ENCODE data around the gene CD300LF.

CD300LF gene

GRCh38 chr17:74682471-74683190 lies 30.1 kb downstream of the CD300LF start:
- no peak for DNase-seq

DNA sequence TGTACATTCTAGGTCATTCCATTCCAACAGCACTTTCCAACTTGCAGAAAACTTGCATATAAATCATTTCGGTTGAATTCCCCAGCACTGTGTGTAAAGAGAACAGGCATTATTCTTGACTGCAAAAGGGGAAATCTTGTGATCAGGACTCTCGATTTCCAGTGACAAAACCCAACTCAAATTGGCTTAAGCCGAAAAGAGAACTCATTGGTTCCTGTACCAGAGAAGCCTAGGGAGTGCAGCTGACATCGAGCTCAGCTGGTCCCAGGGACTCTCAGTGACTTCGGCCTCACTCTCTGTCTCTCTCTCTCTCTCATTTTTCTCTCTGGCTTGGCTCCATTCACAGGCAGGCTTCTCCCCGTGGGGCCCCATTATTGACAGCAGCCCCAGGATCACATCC lies 30.7 kb downstream of the CD300LF start:
- DNase-seq = no peak

DNA sequence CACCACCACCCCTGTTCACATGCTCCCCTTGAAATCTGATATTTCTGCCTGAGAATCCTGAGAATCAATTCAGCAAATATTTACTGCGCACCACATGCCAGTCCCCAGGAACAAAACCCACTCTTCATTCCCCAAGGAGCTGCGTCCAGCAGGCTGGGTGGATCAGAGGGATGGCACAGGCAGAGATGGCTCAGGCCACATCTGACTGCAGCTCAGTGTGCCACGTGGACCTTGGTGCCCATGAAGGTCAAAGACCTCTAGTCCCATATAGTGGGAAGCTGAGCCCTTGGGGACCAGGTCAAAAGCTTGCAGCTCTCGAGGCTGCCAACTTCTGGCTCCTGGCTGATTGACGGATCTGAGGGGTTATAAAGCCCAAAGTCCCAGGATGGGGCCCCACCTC lies 31.8 kb downstream of the CD300LF start:
- no peak for DNase-seq

- DNase-seq = no peak
Observed at GRCh38 chr17:74680213-74680612, 32.5 kb downstream of the CD300LF start.

GRCh38 chr17:74679374-74679773 lies 33.3 kb downstream of the CD300LF start:
- no peak for DNase-seq

DNA sequence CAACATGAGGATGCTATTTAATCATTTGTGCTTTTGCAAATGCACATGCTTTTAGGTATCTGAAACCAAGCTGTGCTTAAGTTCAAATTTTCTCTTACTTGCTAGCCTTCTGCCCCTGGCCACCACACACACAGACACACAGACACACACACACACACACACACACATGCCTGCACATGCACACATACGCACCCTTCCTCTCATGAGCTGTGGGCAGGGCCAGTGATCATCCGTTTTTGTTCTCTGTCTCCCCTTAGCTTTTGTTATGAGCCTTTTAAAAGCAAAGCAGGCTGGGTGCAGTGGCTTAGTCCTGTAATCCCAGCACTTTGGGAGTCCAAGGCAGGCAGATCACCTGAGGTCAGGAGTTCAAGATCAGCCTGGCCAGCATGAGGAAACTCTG lies 34.2 kb downstream of the CD300LF start:
- no peak for DNase-seq

- DNase-seq = peak; percentile 52 to 83 (median 53)
Observed at GRCh38 chr17:74677558-74678466, 34.9 kb downstream of the CD300LF start.

DNA sequence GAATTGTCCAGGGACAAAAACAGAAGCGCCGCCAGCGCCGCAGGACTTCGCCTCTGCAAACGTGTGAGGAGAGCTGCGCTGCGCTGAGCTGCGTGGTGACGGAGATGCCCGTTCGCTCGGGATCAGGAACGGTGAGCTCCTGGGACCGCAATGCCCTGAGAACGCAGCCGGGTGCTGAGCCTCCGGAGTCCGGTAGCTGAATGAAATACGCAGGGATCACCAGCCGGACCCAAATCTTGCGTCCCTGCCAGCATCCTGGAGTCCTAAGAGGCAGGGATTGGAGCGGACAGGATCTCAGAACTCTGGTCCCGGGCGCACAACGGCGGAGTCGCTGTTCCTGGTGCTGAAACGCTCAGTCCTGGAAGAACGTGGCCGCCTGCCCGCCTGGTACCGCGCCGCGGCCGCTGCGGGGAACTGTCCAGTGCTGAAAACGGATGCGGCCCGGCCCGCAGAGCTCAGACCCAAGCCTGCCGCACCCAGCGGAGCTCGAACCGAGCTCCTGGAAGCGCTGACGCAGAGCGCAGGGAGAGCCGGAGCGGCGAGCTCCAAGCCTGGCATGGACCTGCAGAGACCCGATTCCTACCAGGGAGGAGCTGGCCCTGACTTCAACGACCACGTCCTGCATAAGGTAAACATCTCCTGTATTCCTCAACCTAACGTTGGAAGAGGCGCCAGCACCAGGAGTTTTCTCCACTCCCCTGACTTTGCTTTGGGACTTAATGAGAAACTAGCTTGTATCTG lies 41.5 kb downstream of the CD300LF start:
- no peak for DNase-seq

GRCh38 chr17:74670329-74670728 lies 42.4 kb downstream of the CD300LF start:
- no peak for DNase-seq

GRCh38 chr17:74663561-74663960 lies 49.2 kb downstream of the CD300LF start:
- peak in 1 of 3 experiments; percentile 3 for DNase-seq

- DNase-seq = no peak
Observed at GRCh38 chr17:74659889-74660288, 52.8 kb downstream of the CD300LF start.

GRCh38 chr17:74658620-74659019 lies 54.1 kb downstream of the CD300LF start:
- no peak for DNase-seq

DNA sequence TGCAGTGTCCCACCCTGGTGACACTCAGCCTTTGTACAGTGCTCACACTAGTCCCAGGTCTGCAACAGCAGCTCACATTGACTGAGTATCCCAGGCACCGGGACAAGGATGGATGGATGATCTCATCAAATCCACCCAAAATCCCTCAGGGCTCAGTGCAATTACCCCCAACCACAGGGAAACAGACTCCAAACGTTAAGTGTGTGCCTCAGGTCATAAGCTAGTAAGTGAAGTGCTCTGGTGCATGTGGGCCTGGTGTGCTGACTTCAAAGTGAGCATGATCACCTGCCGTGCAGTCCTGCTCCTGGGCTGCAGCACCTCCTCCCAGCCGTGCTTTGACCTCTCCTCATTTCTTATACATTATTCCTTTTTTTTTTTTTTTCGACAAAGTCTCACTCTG lies 58.0 kb downstream of the CD300LF start:
- peak in 2 of 3 experiments; percentile 10 to 51 for DNase-seq

GRCh38 chr17:74652020-74652419 lies 60.7 kb downstream of the CD300LF start:
- no peak for DNase-seq

DNA sequence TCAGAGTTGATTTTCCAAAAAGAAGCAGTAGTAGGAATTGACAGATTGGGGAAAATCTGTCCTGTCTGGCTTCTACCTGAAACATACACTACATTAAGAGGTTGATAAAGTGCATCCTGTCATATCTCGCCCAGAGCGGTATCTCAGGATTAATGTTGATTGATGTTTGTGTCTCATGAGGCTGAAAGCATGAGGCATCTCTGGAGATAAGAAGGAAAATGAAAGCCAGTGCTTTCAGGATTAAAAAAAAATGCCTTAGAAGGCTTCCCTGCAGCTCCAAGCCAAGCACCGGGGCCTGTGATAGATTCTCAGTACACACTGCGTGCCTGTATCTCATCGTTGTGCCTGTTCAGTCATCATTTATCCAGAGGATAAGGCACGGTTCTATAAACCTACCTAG lies 62.8 kb downstream of the CD300LF start:
- DNase-seq = no peak

DNA sequence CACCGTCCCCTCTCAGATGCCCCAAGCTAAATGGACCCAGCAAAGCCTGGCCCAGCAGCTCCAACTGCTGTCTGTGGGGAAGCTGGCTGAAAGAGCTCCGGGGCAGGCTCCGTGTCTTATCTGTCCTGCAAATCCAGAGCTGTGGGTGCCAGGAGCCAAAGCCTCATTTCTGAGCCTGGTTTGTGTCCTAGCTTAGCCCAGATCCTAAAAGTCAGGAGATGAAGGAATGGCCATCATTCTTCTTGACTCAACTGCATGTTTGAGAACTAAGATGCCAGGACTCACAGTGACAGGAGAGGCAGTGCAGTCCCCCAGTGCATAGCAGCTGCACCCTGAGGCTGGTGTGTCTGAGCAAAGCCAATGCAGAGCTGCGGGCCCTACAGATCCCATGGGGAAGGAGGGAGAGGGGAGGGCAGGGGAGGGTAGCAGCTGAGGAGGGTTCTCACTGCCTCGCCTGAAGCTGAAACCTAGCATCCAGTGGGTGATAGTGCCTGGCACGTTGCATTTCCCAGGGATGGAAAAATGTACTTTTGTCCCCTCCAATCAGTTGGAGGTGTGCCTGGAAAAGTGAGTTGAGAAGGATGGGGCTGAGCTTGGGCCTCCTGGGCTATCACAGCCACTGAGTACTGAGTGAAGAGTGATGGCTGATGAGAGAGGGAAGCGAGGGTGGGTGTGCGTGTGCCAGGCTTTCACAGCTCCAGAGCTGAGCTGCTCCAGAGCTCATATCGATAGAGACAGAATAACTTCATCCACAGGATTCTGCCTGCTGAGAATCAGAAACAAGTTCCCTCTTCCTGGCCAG lies 64.7 kb downstream of the CD300LF start:
- DNase-seq = no peak

GRCh38 chr17:74646231-74646630 lies 66.5 kb downstream of the CD300LF start:
- peak in 2 of 3 experiments; percentile 18 to 41 for DNase-seq

- no peak for DNase-seq
Observed at GRCh38 chr17:74645010-74645409, 67.7 kb downstream of the CD300LF start.

- no peak for DNase-seq
Observed at GRCh38 chr17:74644419-74644818, 68.3 kb downstream of the CD300LF start.

Measured in NCI-H1417 (cell line).